Trophoblast cell (in vitro differentiated cells and primary cell): ENCODE measurements around the gene BBC3.

Source experiments
- DNase-seq, 2 donors: peaks; one replicate each; pipeline ENCODE4 v3.0.0-alpha.2; 2016
- H2AFZ ChIP-seq: 2 replicates; pipeline ENCODE4 v1.6.1; 2013; ENCODE audit warnings: low read length, moderate library complexity, mild to moderate bottlenecking; ENCODE audit not compliant: insufficient read depth, poor library complexity
- H2AK5ac ChIP-seq: 2 replicates; pipeline ENCODE4 v1.6.1; 2013; ENCODE audit warnings: mild to moderate bottlenecking, low read length
- H2BK120ac ChIP-seq: 2 replicates; pipeline ENCODE4 v1.6.1; 2013; ENCODE audit warnings: low read length, mild to moderate bottlenecking, moderate library complexity; ENCODE audit not compliant: insufficient read depth, poor library complexity
- H2BK12ac ChIP-seq: 2 replicates; pipeline ENCODE4 v1.6.1; 2013; ENCODE audit warnings: mild to moderate bottlenecking, low read length, moderate library complexity
- H2BK5ac ChIP-seq: 2 replicates; pipeline ENCODE4 v1.6.1; 2013; ENCODE audit warnings: low read length, low read depth, moderate library complexity, mild to moderate bottlenecking; ENCODE audit not compliant: poor library complexity
- H3K14ac ChIP-seq: 2 replicates; pipeline ENCODE4 v1.6.1; 2013; ENCODE audit warnings: mild to moderate bottlenecking, low read length
- H3K18ac ChIP-seq: 2 replicates; pipeline ENCODE4 v1.6.1; 2013; ENCODE audit warnings: mild to moderate bottlenecking, low read length
- H3K23ac ChIP-seq: 2 replicates; pipeline ENCODE4 v1.6.1; 2013; ENCODE audit warnings: low read length
- H3K27ac ChIP-seq: 2 replicates; pipeline ENCODE4 v1.5.1; 2013; ENCODE audit warnings: low read depth, mild to moderate bottlenecking, inconsistent platforms, low read length, moderate library complexity
- H3K27me3 ChIP-seq: 2 replicates; pipeline ENCODE4 v1.6.1; 2013; ENCODE audit warnings: inconsistent platforms, mild to moderate bottlenecking, low read length, moderate library complexity; ENCODE audit not compliant: insufficient read depth
- H3K36me3 ChIP-seq, 2 experiments: 1 replicate in 1 of 2; 2 replicates in 1 of 2; pipeline ENCODE4 v1.6.1; 2013; ENCODE audit warnings: low read length in 2 of 2, mild to moderate bottlenecking in 2 of 2, moderate library complexity in 1 of 2; ENCODE audit not compliant: insufficient read depth in 2 of 2, control insufficient read depth in 1 of 2
- H3K4ac ChIP-seq: 2 replicates; pipeline ENCODE4 v1.6.1; 2013; ENCODE audit warnings: low read depth, mild to moderate bottlenecking, low read length, moderate library complexity
- H3K4me1 ChIP-seq, 2 experiments: 1 replicate in 1 of 2; 2 replicates in 1 of 2; pipeline ENCODE4 v1.6.1; 2013; ENCODE audit warnings: low read length in 2 of 2, mild to moderate bottlenecking in 2 of 2, moderate library complexity in 1 of 2; ENCODE audit not compliant: insufficient read depth in 2 of 2, control insufficient read depth in 1 of 2
- H3K4me2 ChIP-seq: 2 replicates; pipeline ENCODE4 v1.6.1; 2013; ENCODE audit warnings: inconsistent platforms, mild to moderate bottlenecking, low read length, moderate library complexity
- H3K4me3 ChIP-seq: 2 replicates; pipeline ENCODE4 v1.5.1; 2013; ENCODE audit warnings: mild to moderate bottlenecking, low read depth, low read length, inconsistent platforms
- H3K79me1 ChIP-seq: one replicate; pipeline ENCODE4 v1.6.1; 2013; ENCODE audit warnings: low read length
- H3K79me2 ChIP-seq: 2 replicates; pipeline ENCODE4 v1.6.1; 2013; ENCODE audit warnings: low read length, mild to moderate bottlenecking; ENCODE audit not compliant: control insufficient read depth, insufficient read depth, poor library complexity
- H3K9ac ChIP-seq: 2 replicates; pipeline ENCODE4 v1.6.1; 2013; ENCODE audit warnings: mild to moderate bottlenecking, low read length
- H3K9me3 ChIP-seq: 2 replicates; pipeline ENCODE4 v1.6.1; 2013; ENCODE audit warnings: low read depth, mild to moderate bottlenecking, control low read depth, inconsistent platforms, low read length; ENCODE audit not compliant: insufficient read depth
- H4K12ac ChIP-seq: 2 replicates; pipeline ENCODE4 v1.6.1; 2013; ENCODE audit warnings: low read depth, mild to moderate bottlenecking, low read length, moderate library complexity
- H4K8ac ChIP-seq: 2 replicates; pipeline ENCODE4 v1.6.1; 2013; ENCODE audit warnings: low read depth, mild to moderate bottlenecking, low read length, moderate library complexity
- H4K91ac ChIP-seq: one replicate; pipeline ENCODE4 v1.6.1; 2013; ENCODE audit warnings: low read depth, mild to moderate bottlenecking, low read length, moderate library complexity
- WGBS: extraction: QIAGEN DNeasy Blood & Tissue Kit; methylation state at CpG from one replicate; pipeline ENCODE4 v1.1.7; 2013; ENCODE audit warnings: missing lambda C conversion rate; ENCODE audit not compliant: insufficient read length, insufficient coverage; ENCODE audit errors: extremely low coverage; 5-methylcytosine and 5-hydroxymethylcytosine counted together

Gene BBC3

DNA sequence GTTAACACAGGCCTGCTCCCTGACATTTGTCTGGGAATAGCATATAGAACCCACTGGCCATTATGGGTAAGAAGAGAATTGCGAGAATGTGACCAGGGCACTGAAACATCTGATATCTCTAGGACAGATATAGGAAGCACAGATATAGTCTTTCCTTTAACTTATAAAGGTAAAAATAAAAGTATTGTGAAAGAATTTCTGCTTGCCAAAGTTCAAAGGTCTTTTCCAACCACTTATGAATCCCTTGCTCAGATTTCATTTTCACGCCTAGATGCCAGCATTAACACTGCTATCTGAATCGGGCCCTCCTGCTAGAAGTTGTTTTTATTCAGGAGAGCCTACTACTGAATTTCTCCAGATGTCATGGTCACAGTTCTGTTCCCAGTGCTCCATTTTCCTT is 27.7 kb downstream of the BBC3 start:
- no peaks in the 10 kb centered on the region for H3K4me1 ChIP-seq
- no peaks in the 10 kb centered on the region for H3K79me1 ChIP-seq
- H3K27ac ChIP-seq = no peak overlapping the region
- no peak overlapping the region for H2BK120ac ChIP-seq
- H3K4me3 ChIP-seq = no peak overlapping the region
- H3K9me3 ChIP-seq = no peaks in the 10 kb centered on the region
- H3K27me3 ChIP-seq = no peaks in the 10 kb centered on the region
- H3K23ac ChIP-seq = no peak overlapping the region
- WGBS = no CpG with 5 or more reads among the region's 3 CpGs
- H3K9ac ChIP-seq = no peak overlapping the region
- H3K14ac ChIP-seq = no peak overlapping the region
- H2BK12ac ChIP-seq = no peak overlapping the region
- no peak overlapping the region for H2AK5ac ChIP-seq
- H4K8ac ChIP-seq = no peak overlapping the region
- H2AFZ ChIP-seq = no peak overlapping the region
- no peak for DNase-seq
- H3K36me3 ChIP-seq = peaks cover 41 to 64% of the 10 kb centered on the region in 2 experiments
- H3K79me2 ChIP-seq = no peaks in the 10 kb centered on the region
- H3K4me2 ChIP-seq = no peak overlapping the region
- H2BK5ac ChIP-seq = no peak overlapping the region
- no peak overlapping the region for H3K18ac ChIP-seq
- H4K12ac ChIP-seq = no peak overlapping the region
- no peak overlapping the region for H3K4ac ChIP-seq
- no peak overlapping the region for H4K91ac ChIP-seq

DNA sequence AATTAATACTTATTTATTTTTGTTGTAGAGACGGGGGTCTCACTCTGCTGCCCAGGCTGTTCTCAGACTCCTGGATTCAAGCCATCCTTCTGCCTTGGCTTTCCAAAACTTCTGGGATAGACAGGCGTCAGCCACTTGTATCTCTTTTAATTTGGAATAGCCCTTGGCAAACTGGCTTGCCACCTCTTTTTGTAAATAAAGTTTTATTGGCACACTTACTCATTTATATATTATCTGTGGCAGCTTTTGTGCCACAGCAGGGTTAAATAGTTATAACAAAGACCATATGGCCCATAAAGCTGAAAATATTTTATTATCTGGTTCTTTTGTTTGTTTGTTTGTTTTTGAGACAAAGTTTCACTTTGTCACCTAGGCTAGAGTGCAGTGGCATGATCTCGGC is 30.5 kb downstream of the BBC3 start:
- H3K4me2 ChIP-seq = no peak overlapping the region
- H4K12ac ChIP-seq = no peak overlapping the region
- H3K14ac ChIP-seq = no peak overlapping the region
- no CpG with 5 or more reads among the region's 3 CpGs for WGBS
- no peak overlapping the region for H4K8ac ChIP-seq
- no peak overlapping the region for H3K18ac ChIP-seq
- no peak overlapping the region for H3K27ac ChIP-seq
- H2BK120ac ChIP-seq = no peak overlapping the region
- peaks cover 33 to 49% of the 10 kb centered on the region in 2 experiments for H3K36me3 ChIP-seq
- H3K27me3 ChIP-seq = no peaks in the 10 kb centered on the region
- no peak overlapping the region for H3K23ac ChIP-seq
- no peak overlapping the region for H2AFZ ChIP-seq
- no peak overlapping the region for H4K91ac ChIP-seq
- H3K79me1 ChIP-seq = no peaks in the 10 kb centered on the region
- H3K79me2 ChIP-seq = no peaks in the 10 kb centered on the region
- H2AK5ac ChIP-seq = no peak overlapping the region
- H3K4ac ChIP-seq = no peak overlapping the region
- H3K9ac ChIP-seq = no peak overlapping the region
- H2BK12ac ChIP-seq = no peak overlapping the region
- no peaks in the 10 kb centered on the region for H3K9me3 ChIP-seq
- no peaks in the 10 kb centered on the region for H3K4me1 ChIP-seq
- no peak overlapping the region for H2BK5ac ChIP-seq
- no peak for DNase-seq
- no peak overlapping the region for H3K4me3 ChIP-seq

DNA sequence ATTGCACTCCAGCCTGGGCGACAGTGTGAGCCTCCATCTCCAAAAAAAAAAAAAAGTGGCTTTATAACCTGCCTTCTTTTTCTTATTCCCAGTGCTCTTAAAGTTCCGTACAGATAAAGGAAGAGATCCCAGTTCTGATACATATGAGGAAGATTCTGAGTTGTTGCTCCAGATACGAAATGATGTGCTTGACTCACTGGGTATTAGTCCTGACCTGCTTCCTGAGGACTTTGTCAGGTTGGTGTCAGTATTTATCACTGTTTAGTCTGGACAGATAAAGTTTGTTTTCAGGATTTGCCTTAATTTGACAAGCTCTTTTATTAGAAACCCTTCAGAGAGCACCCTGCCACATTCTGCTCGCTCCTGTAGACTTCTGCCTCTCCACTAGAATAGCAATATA is 33.9 kb downstream of the BBC3 start:
- H2BK12ac ChIP-seq = no peak overlapping the region
- no peaks in the 10 kb centered on the region for H3K79me2 ChIP-seq

DNA sequence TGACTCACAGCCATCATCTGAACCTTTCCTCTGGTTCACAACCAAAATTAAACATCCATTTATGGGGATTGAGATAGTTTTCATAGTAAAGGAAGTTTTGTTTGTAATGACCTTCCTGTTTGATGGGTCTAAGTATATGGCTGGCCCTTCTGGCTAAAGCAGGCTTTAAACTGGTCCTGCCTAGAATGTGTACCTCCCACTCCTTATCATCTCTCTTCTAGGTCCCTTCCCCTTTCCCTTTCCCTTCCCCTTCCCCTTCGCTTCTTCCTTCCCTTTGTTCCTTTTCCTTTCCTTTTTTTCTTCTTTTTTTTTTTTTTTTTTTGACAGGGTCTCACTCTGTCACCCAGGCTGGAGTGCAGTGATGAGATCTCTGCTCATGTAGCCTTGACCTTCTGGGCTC is 35.6 kb downstream of the BBC3 start:
- H3K27ac ChIP-seq = no peak overlapping the region
- no peak overlapping the region for H3K23ac ChIP-seq
- no peak overlapping the region for H3K4me3 ChIP-seq
- H4K8ac ChIP-seq = no peak overlapping the region
- H2BK120ac ChIP-seq = no peak overlapping the region
- peaks cover 23 to 33% of the 10 kb centered on the region in 2 experiments for H3K36me3 ChIP-seq
- no peak overlapping the region for H3K9ac ChIP-seq
- DNase-seq = no peak
- no peak overlapping the region for H2AFZ ChIP-seq
- no peak overlapping the region for H2BK5ac ChIP-seq
- no peak overlapping the region for H3K18ac ChIP-seq
- H3K4me2 ChIP-seq = no peak overlapping the region
- H3K79me2 ChIP-seq = no peaks in the 10 kb centered on the region
- peaks cover 3% of the 10 kb centered on the region in 2 experiments for H3K4me1 ChIP-seq
- H3K27me3 ChIP-seq = no peaks in the 10 kb centered on the region
- H3K79me1 ChIP-seq = peaks cover 2% of the 10 kb centered on the region
- H3K14ac ChIP-seq = no peak overlapping the region
- no peak overlapping the region for H4K91ac ChIP-seq
- H2AK5ac ChIP-seq = no peak overlapping the region
- H4K12ac ChIP-seq = no peak overlapping the region
- no CpG with 5 or more reads among the region's 1 CpG for WGBS
- no peaks in the 10 kb centered on the region for H3K9me3 ChIP-seq
- no peak overlapping the region for H2BK12ac ChIP-seq
- H3K4ac ChIP-seq = no peak overlapping the region

More for the DNA sequence above, 33.9 kb downstream of the BBC3 start:
- Histone ChIP-seq H3K4me3 (no peak overlapping the region), H3K4me1 (no peaks in the 10 kb centered on the region), H2AK5ac (no peak overlapping the region), H3K79me1 (no peaks in the 10 kb centered on the region), H3K9me3 (no peaks in the 10 kb centered on the region), H2AFZ (no peak overlapping the region), H4K91ac (no peak overlapping the region), H2BK120ac (no peak overlapping the region), H3K14ac (no peak overlapping the region), H3K4ac (no peak overlapping the region), H3K36me3 (peaks cover 28 to 35% of the 10 kb centered on the region in 2 experiments), H3K27me3 (no peaks in the 10 kb centered on the region), H3K4me2 (no peak overlapping the region), H2BK5ac (no peak overlapping the region), H4K12ac (no peak overlapping the region), H3K27ac (no peak overlapping the region), H4K8ac (no peak overlapping the region), H3K18ac (no peak overlapping the region), H3K23ac (no peak overlapping the region), H3K9ac (no peak overlapping the region)
- WGBS = no CpG with 5 or more reads among the region's 4 CpGs
- no peak for DNase-seq
